NCI-H2081 treated with DMSO at 0.1 percent for 48 hours (cell line): Measurements from ENCODE around the gene SKA3.
"Not testable (repeated sequence)": the region's sequence is repeated elsewhere in the genome, so short reads cannot be mapped to it uniquely, and the experiment has no call there.

Experiments used
- DNase-seq: peaks from one replicate; lab custom pipeline; 2025; lab: John Stamatoyannopoulos, UW

The SKA3 gene

DNA sequence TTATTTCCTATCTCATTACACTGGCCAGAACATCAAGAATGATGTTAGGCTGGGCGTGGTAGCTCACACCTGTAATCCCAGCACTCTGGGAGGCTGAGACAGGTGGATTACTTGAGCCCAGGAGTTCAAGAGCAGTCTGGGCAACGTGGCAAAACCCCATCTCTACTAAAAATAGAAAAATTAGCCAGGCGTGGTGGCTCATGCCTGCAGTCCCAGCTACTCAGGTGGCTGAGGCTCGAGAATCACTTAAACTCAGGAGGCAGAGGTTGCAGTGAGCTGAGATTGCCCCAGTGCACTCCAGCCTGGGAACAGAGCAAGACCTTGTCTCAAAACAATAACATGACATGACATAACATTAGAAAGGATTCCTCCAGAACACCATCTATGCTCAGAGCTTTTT lies 10.7 kb downstream of the SKA3 start:
- DNase-seq, result not testable (repeated sequence)

DNA sequence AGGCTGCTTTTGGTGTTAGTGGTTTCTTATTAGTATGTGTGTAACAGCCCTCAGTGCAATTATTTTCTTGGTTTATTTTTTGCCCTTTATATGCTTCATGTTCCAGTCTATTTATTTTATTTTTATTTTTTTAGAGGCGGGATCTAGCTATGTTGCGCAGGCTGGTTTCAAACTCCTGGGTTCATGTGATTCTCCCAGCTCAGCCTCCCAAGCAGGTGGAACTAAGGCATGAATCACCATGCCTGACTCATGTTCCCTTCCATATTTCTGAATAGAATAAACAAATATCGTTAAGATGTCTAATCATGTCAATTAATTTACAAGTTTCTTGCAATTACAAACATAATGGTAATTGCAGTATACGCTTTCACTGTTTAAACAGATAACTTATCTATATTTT lies 11.7 kb downstream of the SKA3 start:
- DNase-seq, result no peak

DNA sequence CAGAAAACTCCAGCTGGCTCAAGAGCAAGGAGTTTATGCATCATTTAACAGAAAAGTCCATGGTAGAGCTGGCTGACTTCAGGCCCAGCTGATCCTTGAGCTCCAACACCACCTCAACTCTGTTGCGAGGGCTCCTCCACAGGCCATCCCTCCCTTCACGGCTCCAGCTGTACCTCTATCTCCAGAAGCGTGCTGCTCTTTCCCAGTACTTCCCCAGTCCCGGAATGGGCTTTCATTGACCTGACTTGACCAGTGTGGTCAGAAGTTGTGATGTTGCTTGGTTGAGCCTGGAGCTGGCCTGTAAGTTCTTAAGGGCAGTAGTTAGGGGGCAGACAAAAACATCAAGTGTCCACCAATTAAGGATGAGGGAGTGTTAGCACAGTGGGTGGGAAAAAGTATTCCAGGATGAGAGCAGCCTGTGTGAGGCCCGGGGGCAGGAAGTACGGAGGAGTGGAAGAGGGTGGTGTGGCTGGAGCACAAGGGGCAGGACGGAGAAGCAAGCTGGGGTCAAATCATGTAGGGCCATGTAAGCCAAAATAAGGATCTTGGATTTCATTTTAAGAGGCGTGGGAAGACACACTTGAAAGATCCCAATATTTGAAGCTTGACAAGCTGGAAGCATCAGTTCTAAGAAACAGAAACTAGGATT lies 24.0 kb downstream of the SKA3 start:
- no peak for DNase-seq

DNA sequence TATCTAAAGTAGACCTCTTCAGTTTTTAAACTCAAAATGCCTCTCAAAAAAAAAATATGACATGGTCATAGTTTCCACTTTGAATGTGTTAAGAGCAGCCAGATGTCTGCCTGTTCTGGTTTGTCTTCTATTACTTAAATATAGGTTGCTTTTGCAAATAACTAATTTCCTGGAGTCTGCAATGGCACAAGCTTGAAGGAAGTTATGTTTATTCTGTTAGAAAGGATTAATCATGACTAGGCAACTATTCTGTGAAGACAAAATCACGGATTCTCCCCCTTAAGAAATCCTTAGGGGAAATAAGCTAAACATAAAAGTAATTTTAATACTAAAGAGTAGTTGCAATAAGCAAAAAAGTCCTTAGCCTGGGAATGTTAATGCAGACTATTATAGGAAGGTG lies 26.3 kb downstream of the SKA3 start:
- no peak for DNase-seq

DNA sequence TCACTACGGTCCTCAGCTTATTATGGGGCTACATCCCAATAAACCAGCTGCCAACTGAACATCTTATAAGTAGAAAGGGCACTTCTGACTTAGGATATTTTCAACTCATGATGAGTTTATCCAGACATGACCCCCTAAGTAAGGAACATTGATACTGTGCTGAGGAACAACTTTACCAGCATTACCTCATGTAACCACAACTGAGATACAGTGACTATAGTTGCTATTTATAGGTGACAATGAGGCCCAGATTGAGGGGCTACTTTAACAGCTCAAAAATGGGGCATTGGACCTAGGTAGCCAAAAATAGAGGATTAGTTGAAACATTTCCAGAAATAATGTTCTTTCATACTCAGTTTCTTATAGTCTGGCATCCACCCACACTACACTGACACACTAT lies 26.8 kb downstream of the SKA3 start:
- no peak for DNase-seq

DNA sequence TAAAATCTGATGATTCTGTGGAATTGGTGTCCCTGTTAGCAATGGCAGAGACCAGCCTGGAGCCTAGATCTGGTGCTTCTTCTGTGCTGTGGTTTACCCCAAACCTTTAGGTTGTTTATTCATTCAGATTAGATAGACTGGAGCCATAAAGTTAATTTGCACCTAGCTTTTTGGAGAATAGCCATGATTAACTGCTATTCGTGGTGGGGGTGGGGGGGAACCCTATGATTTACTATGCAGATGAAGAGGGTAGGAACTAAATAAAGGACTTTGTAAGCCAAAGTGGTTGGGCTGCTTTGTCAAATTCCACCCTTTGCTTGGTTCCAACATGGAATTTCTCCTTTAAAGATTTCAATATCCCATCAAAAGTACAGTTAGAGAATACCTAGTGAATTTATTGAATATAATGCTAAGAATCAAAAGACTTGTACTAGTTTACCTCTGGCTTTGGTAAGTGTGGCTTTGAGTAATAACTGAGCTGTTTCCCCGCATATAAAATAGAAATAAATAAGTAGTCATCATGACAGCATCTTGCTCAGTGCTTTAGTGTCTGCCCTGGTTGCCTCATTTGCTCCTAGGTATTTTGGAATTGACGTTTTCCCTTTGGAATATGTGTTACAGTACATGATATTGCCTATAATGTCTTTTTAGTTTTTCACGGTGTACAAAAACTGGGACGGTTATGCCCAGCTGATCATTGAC lies 27.6 kb downstream of the SKA3 start:
- no peak for DNase-seq

DNA sequence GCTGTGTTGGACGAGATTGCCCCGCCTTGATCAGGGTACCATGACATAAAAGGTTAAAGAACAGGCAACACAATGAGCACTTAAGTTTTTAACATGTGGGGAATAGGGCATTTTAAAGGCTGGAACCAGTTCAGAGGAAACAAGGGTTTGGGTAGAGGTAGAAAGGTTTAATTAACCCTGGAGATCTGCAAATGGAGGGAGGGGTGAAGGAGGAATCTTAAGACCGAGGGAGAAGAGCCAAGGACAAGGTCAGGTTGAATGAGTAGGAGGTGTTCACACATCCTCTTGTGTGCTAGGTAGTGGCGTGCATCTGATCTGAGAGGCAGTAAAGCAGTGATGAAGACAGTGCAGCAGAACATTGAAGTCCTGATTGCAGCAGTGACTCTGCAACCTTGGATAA lies 28.5 kb downstream of the SKA3 start:
- DNase-seq, result no peak

DNA sequence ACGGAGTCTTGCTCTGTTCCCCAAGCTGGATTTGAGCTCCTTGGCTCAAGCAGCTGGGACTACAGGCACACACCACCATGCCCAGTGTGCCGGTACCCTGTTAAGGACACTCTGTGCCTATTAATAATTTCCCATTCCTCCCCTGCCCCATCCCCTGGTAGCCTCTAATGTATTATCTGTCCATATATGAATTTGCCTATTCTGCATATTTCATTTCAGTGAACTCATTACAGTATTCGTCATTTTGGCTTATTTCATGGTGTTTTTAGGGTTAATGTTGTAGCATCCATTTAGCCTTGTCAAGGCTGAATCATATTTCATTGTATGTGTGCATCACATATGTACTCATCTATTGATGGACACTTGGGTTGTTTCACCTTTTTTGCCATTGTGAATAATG lies 33.6 kb downstream of the SKA3 start:
- DNase-seq, result no peak

DNA sequence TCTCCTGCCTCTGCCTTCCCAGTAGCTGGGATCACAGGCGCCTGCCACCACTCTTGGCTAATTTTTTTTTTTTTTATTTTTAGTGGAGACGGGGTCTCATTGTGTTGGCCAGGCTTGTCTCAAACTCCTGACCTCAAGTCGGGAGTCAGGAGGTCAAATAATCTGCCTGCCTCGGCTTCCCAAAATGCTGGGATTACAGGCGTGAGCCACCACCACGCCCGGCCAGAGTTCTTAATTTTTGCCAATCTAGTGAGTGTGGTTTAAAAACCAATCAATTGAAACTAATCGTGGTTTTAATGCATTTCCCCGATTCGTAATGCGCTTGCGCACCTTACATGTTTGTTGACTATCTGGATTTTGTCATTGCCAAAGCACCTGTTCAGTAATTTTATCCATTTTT lies 37.0 kb downstream of the SKA3 start:
- no peak for DNase-seq

DNA sequence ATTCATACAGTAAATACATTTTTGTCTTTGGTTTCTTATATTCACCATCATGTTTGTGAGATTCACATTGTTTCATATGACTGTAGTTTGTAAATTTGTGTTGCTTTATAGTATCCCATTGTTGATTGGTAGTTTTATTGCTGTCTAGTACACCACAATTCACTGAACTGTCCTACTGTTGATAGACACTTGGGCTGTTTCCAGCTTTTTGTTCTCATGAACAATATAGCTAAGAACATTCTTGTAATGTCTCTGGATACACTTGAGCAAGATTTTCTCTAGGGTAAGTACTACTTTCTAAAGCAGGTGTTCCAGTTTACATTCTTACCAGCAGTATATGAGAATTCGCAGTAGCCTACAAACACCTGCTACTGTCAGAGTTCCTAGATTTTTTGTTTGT lies 37.8 kb downstream of the SKA3 start:
- DNase-seq, result no peak

DNA sequence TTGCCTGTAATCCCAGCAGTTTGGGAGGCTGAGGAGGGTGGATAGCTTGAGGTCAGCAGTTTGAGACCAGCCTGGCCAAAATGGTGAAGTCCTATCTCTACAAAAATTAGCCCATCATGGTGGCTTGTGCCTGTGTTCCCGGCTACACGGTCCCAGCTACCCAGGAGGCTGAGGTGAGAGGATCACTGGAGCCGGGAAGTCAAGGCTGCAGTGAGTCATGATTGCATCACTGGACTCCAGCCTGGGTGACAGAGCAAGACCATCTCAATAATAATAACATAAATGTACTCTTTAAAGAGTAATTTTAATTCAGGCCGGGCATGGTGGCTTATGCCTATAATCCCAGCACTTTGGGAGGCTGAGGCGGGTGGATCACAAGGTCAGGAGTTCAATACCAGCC lies 38.7 kb downstream of the SKA3 start:
- no peak for DNase-seq

DNA sequence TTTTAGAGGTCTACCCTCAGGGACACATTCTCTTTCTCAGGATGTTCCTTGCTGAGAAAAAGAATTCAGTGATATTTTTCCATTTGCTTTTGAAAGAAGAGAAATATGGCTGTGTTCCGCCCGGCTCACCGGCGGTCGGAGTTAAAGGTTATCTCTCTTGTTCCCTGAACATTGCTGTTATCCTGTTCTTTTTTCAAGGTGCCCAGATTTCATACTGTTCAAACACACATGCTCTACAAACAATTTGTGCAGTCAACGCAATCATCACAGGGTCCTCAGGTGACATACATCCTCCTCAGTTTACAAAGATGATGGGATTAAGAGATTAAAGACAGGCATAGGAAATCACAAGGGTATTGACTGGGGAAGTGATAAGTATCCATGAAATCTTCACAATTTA lies 40.5 kb downstream of the SKA3 start:
- DNase-seq, result not testable (repeated sequence)

DNA sequence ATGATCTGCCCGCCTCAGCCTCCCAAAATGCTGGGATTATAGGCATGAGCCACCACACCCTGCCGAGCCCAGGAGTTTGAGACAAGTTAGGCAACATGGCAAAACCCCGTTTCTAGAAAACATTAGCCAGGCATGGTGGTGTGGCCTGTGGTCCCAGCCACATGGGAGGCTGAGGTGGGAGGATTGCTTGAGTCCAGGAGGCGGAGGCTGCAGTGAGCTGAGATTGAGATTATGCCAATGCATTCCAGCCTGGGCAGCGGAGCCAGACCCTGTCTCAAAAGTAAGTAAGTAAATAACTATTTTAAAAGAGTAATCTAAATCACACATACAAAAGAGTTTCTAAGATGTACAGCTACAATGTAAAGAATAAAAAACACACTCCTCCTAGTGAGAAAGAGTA lies 41.9 kb downstream of the SKA3 start:
- no peak for DNase-seq

DNA sequence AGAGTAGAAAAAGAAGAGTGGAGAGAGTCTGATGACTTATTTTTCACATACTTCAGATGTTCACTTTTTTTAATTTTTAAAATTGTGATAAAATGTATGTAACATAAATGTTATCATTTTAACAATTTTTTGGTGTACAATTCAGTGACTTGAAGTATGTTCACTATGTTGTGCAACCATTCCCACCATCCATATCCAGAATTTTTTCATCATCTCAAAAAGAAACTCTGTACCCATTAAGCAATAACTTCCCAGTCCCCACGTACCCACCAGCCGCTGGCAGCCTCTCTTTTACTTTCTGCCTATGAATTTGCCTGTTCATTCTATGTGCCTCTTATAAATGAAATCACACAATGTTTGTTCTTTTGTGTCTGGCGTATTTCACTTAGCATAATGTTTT lies 43.3 kb downstream of the SKA3 start:
- no peak for DNase-seq

DNA sequence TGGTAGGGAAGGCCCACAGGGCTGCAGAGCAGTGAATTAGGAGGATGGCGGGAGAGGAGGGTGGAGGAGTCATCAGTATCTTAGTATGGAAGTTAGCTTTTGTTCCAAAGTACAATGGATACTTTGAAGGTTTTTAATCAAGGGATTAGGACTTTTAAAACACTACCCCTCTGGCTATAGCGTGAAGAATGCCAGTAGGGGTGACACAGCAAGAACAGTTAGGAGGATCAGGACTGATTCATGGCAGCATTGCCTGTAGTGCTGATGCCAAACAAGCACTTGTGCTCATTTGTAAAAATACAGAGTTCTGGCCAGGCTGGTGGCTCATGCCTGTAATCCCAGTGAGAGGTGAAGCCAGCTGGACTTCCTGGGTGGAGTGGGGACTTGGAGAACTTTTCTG lies 46.2 kb downstream of the SKA3 start:
- no peak for DNase-seq

DNA sequence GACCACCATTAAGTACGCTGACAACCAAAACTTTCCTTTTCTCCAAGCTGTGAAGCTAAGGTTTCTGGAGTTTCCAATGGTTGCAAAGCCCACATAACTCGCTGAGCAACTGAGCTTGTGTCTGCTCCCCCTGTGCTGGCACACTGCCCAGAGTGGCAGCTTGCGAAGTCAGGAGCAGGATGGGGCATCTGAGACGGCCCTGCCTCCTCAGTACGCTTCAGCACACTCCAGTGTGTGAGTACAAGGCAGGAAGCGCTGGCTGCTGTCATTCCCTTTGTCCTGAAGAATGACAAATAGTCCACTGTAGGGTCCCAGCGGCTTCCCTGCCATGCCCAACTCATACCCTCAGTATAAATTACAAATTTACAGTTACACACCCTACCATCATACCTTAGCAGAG lies 51.5 kb downstream of the SKA3 start:
- peak; percentile 20 for DNase-seq

DNA sequence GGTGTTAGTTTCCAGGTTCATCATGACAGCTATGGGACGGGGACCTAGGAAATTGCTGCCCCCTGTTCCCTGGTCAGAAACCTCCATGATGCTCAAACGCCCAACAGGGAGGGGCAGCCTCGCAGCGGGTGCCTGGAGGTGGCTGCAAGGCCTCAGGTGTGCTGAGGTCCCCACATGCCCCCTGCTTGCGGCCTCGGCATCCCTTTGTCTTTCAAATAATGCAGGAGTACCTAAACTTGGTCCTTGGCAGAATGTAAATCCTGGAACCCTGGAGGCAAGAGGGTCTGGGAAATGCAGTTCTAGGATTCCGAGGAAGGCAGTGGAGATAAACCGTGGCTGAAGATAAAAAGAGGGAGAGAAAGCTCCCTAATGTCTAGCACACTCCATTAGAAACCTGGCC lies 52.4 kb downstream of the SKA3 start:
- DNase-seq, result no peak

DNA sequence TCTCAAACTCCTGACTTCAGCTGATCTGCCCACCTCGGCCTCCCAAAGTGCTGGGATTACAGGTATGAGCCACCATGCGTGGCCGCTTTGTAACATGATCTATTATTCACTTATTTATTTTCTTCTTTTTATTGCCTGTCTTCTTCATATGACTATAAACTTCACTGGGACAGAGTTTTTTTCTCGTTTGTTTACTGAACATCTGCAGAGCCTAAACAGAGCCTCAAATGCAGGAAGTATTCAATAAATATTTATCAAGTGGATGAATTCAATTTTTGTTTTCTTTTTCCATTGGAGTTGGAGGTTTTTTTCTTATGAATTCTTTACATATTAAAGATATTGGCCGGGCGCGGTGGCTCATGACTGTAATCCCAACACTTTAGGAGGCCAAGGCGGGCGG lies 54.7 kb downstream of the SKA3 start:
- no peak for DNase-seq

DNA sequence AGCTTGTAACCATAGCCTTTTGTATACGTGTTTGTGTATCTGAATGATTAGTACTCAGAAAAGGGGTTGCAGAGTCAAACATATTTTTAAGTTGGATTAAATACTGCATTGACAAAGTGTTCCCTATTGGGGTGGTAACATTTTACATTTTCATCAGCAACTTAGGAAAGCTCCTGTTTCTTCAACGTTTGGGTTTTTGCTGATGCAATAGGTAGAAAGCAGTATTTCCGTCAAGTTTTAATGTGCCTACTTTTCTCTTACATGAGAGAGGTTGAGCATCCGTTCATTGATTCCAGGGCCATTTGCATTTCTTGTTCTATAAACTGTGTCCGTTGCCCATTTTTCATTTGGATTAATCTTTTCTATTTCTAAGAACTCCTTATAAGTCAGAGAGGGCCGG lies 56.2 kb downstream of the SKA3 start:
- DNase-seq, result no peak

DNA sequence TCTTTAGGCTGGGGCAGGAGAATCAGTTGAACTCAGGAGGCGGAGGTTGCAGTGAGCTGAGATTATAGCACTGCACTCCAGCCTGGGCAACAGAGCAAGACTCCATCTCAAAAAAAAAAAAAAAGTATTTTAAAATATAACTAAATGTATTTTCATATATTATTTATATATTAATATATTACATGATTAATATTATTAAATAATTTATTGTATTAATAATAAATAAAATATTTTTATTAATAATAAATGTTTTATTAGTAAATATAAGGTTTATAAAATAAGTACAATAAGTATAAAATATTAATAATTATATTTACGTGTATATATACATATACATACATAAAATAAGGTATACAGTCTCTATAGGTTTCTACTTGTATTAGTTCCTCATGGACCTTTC lies 56.8 kb downstream of the SKA3 start:
- no peak for DNase-seq

DNA sequence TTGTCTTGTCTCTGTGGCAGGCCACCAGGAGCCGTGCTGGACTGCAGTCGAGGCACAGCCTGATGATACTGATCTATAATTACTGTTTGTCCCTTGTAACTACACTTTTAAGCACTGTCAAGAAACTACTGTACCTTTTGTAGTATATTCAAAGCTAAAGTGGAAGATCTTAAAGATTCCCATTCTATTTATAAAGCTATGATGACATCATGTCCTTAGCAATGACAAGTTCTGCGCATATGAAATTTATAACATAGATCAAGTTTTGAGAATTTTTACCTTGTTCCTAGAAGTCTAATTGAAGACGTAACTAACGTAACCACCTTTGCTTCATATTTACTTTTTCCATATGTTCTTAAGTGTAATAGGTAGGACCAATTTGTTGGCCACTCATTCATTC lies 58.2 kb downstream of the SKA3 start:
- no peak for DNase-seq

DNA sequence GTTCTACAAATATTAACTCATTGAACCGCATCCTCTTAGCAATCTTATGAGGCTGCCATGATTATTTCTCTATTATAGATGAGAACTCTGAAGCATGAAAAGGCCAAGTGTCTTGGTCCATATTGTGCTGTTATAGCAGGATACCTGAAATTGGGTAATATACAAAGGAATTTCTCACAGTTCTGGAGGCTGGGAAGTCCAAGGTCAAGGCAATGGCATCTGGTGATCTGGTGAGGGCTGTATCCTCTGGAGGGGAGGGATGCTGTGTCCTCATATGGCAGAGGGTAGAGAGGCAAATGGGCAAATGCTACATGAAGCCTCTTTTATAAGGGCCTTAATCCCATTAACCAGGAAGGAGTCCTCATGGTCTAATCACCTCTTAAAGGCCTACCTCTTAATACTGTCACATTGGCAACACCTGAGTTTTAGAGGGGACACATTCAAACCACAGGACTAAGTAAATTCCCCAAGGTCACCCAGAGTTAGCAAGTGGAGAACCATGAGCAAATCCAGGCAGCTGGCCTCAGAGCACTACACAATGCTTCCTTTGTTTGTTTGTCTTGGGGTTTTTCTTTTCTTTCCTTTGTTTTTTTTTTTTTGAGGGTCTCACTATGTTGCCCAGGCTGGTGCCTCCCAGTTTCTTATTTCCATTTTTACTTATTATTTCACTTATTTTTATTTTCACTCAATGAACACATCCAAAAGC lies 59.1 kb downstream of the SKA3 start:
- DNase-seq, result no peak

DNA sequence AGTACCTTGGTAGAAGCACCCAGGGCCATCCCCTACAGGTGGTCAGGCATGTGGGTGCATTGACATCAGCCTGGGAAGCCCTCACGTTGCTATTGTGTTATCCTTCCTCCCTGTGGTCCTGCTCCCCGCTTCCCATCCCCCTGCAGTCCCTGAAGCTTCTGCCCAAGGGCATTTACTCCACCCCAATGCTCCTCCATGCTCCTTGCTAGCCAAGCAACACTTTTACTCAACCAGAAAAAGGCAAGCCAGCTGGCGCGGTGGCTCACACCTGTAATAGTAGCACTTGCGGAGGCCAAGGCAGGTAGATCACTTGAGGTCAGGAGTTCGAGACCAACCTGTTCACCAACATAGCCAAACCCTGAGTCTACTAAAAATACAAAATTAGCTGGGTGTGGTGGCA lies 60.2 kb downstream of the SKA3 start:
- DNase-seq, result no peak

DNA sequence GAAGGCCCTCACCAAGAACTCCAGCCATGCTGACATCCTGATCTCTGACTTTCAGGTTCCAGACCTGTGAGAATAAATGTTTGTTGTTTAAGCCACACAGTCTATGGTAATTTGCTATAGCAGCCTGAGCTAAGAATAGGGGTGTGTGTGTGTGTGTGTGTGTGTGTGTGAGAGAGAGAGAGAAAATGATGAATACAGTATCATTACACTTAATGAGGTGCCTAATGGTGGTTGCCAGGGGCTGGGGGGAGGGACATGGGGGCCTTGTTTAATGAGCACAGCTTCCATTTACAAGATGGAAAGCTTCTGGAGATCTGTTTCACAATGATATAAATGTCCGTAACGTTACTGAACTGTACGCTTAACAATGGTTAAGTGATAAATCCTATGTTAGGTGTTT lies 61.1 kb downstream of the SKA3 start:
- DNase-seq, result no peak
